SK-N-MC (cell line): ENCODE measurements around the gene MAGED4.

Experiments used
- DNase-seq: peaks from one replicate; pipeline ENCODE4 v3.0.0-alpha.2; 2011; ENCODE audit warnings: low read depth, low spot score
- H3K27ac ChIP-seq: fragments of 200-600 bp; sonication (generic); 2 replicates; pipeline ENCODE4 v1.5.1; 2016; ENCODE audit warnings: mixed run types
- H3K36me3 ChIP-seq: fragments of 200-600 bp; sonication (generic); 2 replicates; pipeline ENCODE4 v1.6.1; 2017; ENCODE audit warnings: antibody characterized with exemption, low read length, mixed read lengths; ENCODE audit not compliant: insufficient read depth
- H3K4me3 ChIP-seq: fragments of 200-600 bp; sonication (generic); 2 replicates; pipeline ENCODE4 v1.5.1; 2016
- H3K9ac ChIP-seq: fragments of 200-600 bp; sonication (generic); 2 replicates; pipeline ENCODE4 v1.8.0; 2017; ENCODE audit warnings: mixed run types, mixed read lengths; ENCODE audit not compliant: insufficient read length
- H3K9me3 ChIP-seq: fragments of 200-600 bp; sonication (generic); 2 replicates; pipeline ENCODE4 v1.6.1; 2017; ENCODE audit warnings: low read depth, mild to moderate bottlenecking, antibody characterized with exemption, low read length, moderate library complexity, mixed read lengths
- EZH2 ChIP-seq: fragments of 200-600 bp; sonication (generic); IDR thresholded peaks from one replicate; pipeline ENCODE4 v1.6.1; 2017; ENCODE audit warnings: antibody characterized with exemption
- FOXP2 ChIP-seq: optimal IDR thresholded peaks from 2 replicates; pipeline ENCODE3; 2011; ENCODE audit warnings: mild to moderate bottlenecking, moderate library complexity; ENCODE audit not compliant: insufficient read depth; ENCODE audit errors: extremely low read length, control extremely low read depth
- POLR2AphosphoS5 ChIP-seq: IDR thresholded peaks from 2 replicates; pipeline ENCODE4 v1.6.1; 2012; ENCODE audit warnings: mild to moderate bottlenecking, low read depth, low read length, borderline replicate concordance

The MAGED4 gene

DNA sequence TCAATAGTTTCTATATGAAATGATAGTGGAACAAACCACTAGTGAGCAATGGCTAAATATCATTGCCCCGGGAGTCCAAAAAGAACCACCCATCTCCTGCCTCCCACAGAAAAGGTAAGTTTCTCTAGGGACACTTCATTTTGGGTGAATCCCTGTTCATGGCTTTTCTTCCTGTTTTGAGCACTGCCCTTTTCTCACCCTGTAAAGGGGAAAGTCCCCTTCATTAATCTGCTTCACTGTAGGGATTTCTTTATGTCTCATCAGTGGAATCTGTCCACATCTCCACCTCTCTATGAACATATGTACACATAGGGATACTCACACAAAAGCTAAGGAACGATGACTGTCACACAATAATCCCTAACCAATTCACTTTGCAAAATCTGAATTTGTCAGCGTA, 28.6 kb downstream of the MAGED4 start:
- no peak overlapping the region for H3K4me3 ChIP-seq
- no peaks in the 10 kb centered on the region for H3K36me3 ChIP-seq
- no peaks in the 10 kb centered on the region for H3K9me3 ChIP-seq
- no peak overlapping the region for H3K9ac ChIP-seq
- H3K27ac ChIP-seq = no peak overlapping the region
- no peak for DNase-seq
- no peak for TF ChIP-seq POLR2AphosphoS5
- no peak for TF ChIP-seq FOXP2
- no peak for TF ChIP-seq EZH2

DNA sequence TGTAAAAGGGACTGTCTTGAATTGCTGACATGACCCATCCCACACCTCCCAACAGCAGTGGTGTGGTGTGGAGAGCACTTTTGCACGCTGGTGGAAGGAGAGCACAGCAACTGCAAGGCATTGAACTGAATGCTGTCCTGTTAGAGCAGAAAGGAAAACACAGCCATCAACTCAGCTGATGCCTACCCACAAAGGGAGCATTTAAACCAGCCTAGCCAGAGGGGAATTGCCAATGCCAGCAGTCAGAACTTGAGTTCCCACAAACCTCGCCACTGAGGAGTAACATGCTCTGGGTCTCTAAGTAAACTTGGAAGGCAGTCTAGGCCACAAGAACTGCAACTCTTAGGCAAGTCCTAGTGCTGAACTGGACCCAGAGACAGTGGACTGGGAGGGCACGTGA, 31.9 kb downstream of the MAGED4 start:
- TF ChIP-seq FOXP2 (no peak), POLR2AphosphoS5 (no peak), EZH2 (no peak)
- Histone ChIP-seq H3K4me3 (no peak overlapping the region), H3K36me3 (no peaks in the 10 kb centered on the region), H3K27ac (no peak overlapping the region), H3K9ac (no peak overlapping the region), H3K9me3 (no peaks in the 10 kb centered on the region)
- no peak for DNase-seq

- no peak overlapping the region for H3K9ac ChIP-seq
- TF ChIP-seq FOXP2 = no peak
- no peak for TF ChIP-seq EZH2
- TF ChIP-seq POLR2AphosphoS5 = no peak
- no peak overlapping the region for H3K27ac ChIP-seq
- DNase-seq = no peak
- H3K4me3 ChIP-seq = no peak overlapping the region
- no peaks in the 10 kb centered on the region for H3K36me3 ChIP-seq
- no peaks in the 10 kb centered on the region for H3K9me3 ChIP-seq
Measured at GRCh38 chrX:52217494-52218160, 32.9 kb downstream of the MAGED4 start.

- no peak for TF ChIP-seq POLR2AphosphoS5
- TF ChIP-seq EZH2 = no peak
- TF ChIP-seq FOXP2 = no peak
- Histone ChIP-seq H3K27ac (no peak overlapping the region), H3K36me3 (no peaks in the 10 kb centered on the region), H3K9ac (no peak overlapping the region), H3K9me3 (no peaks in the 10 kb centered on the region), H3K4me3 (no peak overlapping the region)
- DNase-seq = no peak
Measured at GRCh38 chrX:52220936-52221335, 36.2 kb downstream of the MAGED4 start.
